Measurements from ENCODE around the gene TFB2M.
A peak's percentile ranks its signal among the peaks of the same experiment; 100 is the strongest.
"Not testable (repeated sequence)": the region's sequence is repeated elsewhere in the genome, so short reads cannot be mapped to it uniquely, and the experiment has no call there.

Gene TFB2M

GRCh38 chr1:246566813-246567645 is 968 bp upstream of the TFB2M start:
- peak overlapping the region; percentile 92 for H3K4me3 ChIP-seq (ENCODE audit: low read depth, low read length)
- no peak for DNase-seq (ENCODE audit: low read depth)
- TF ChIP-seq CTCF (IDR thresholded peaks at IDR 0.05; ENCODE audit: low read depth, low read length, missing control alignments) = no peak

- no peak for TF ChIP-seq CTCF (IDR thresholded peaks at IDR 0.05; ENCODE audit: low read depth, low read length, missing control alignments)
- DNase-seq (ENCODE audit: low read depth) = no peak
- peak overlapping the region; percentile 92 for H3K4me3 ChIP-seq (ENCODE audit: low read depth, low read length)
Observed at GRCh38 chr1:246565751-246566127, 322 bp downstream of the TFB2M start.

GRCh38 chr1:246564839-246565750 is 966 bp downstream of the TFB2M start:
- H3K4me3 ChIP-seq (ENCODE audit: low read depth, low read length) = peak overlapping the region; percentile 92
- no peak for TF ChIP-seq CTCF (IDR thresholded peaks at IDR 0.05; ENCODE audit: low read depth, low read length, missing control alignments)
- no peak for DNase-seq (ENCODE audit: low read depth)

- not testable (repeated sequence) for H3K4me3 ChIP-seq (ENCODE audit: low read depth, low read length); DNase-seq (ENCODE audit: low read depth)
Observed at GRCh38 chr1:246560833-246561232, 5.2 kb downstream of the TFB2M start.

- DNase-seq (ENCODE audit: low read depth) = no peak
- no peak for TF ChIP-seq CTCF (IDR thresholded peaks at IDR 0.05; ENCODE audit: low read depth, low read length, missing control alignments)
- no peak overlapping the region for H3K4me3 ChIP-seq (ENCODE audit: low read depth, low read length)
Observed at GRCh38 chr1:246559310-246559709, 6.8 kb downstream of the TFB2M start.

GRCh38 chr1:246558041-246558440 is 8.0 kb downstream of the TFB2M start:
- TF ChIP-seq CTCF (IDR thresholded peaks at IDR 0.05; ENCODE audit: low read depth, low read length, missing control alignments) = no peak
- DNase-seq (ENCODE audit: low read depth) = no peak

GRCh38 chr1:246554201-246554600 is 11.9 kb downstream of the TFB2M start:
- DNase-seq (ENCODE audit: low read depth) = no peak
- TF ChIP-seq CTCF (IDR thresholded peaks at IDR 0.05; ENCODE audit: low read depth, low read length, missing control alignments) = no peak
- H3K4me3 ChIP-seq (ENCODE audit: low read depth, low read length) = no peak overlapping the region

More at GRCh38 chr1:246558041-246558440, 8.0 kb downstream of the TFB2M start:
- H3K4me3 ChIP-seq (ENCODE audit: low read depth, low read length) = no peak overlapping the region
